Chondrocyte (in vitro differentiated cells): ENCODE data around the gene MOCS1. TPM values are rescaled to one million over a fixed set of nuclear protein-coding genes. Genes with fewer than 3 reads are reported as not detected.

Experiments used
- DNase-seq: peaks from one replicate; pipeline ENCODE4 v3.0.0; 2021; ENCODE audit warnings: mixed read lengths, low spot score
- H3K27ac Mint-ChIP-seq: one replicate; pipeline ENCODE4 v1.8.0; 2021; ENCODE audit warnings: mild to moderate bottlenecking, moderate library complexity, mixed read lengths; ENCODE audit not compliant: unreplicated experiment
- H3K27me3 Mint-ChIP-seq: 2 replicates; pipeline ENCODE4 v1.8.0; 2021; ENCODE audit warnings: low read depth, mixed read lengths
- H3K36me3 Mint-ChIP-seq: 2 replicates; pipeline ENCODE4 v1.8.0; 2021; ENCODE audit warnings: low read depth, mixed read lengths
- H3K4me1 Mint-ChIP-seq: 2 replicates; pipeline ENCODE4 v1.8.0; 2021; ENCODE audit warnings: low read depth, mild to moderate bottlenecking, mixed read lengths
- H3K4me3 Mint-ChIP-seq: one replicate; pipeline ENCODE4 v1.8.0; 2021; ENCODE audit warnings: mild to moderate bottlenecking, moderate library complexity, mixed read lengths; ENCODE audit not compliant: unreplicated experiment
- H3K9me3 Mint-ChIP-seq: 2 replicates; pipeline ENCODE4 v1.8.0; 2021; ENCODE audit warnings: low read depth, mixed read lengths
- CTCF ChIP-seq: fragments of 200-600 bp; sonication (generic); IDR thresholded peaks from 2 replicates; pipeline ENCODE4 v1.5.0; 2021; ENCODE audit warnings: antibody characterized with exemption, mild to moderate bottlenecking, moderate library complexity
- total RNA-seq: library from RNA; stranded (reverse); gene quantifications from 3 replicates; pipeline ENCODE4 v1.2.1, GENCODE V29; 2021

MOCS1 gene
- total RNA-seq, 1 donor from 2014 or later, result 35.2 TPM

- Mint-ChIP-seq H3K4me3 (peak overlapping the region; percentile 29), H3K36me3 (peaks cover 12% of the 10 kb centered on the region), H3K9me3 (no peaks in the 10 kb centered on the region)
Observed at GRCh38 chr6:39930540-39930939, 3.7 kb downstream of the MOCS1 start.

GRCh38 chr6:39929733-39930461, 4.4 kb downstream of the MOCS1 start:
- Mint-ChIP-seq H3K4me3 (peak overlapping the region; percentile 29), H3K27ac (peak overlapping the region; percentile 85)
- DNase-seq, result no peak

More at GRCh38 chr6:39930540-39930939, 3.7 kb downstream of the MOCS1 start:
- no peaks in the 10 kb centered on the region for H3K27me3 Mint-ChIP-seq
- DNase-seq, result no peak
- H3K27ac Mint-ChIP-seq, result peak overlapping the region; percentile 85
- H3K4me1 Mint-ChIP-seq, result peaks cover 87% of the 10 kb centered on the region
- no peak for TF ChIP-seq CTCF

GRCh38 chr6:39929039-39929732, 5.1 kb downstream of the MOCS1 start:
- no peaks in the 10 kb centered on the region for H3K27me3 Mint-ChIP-seq
- H3K4me3 Mint-ChIP-seq, result no peak overlapping the region
- H3K36me3 Mint-ChIP-seq, result peaks cover 19% of the 10 kb centered on the region
- H3K27ac Mint-ChIP-seq, result peak overlapping the region; percentile 85
- no peak for TF ChIP-seq CTCF
- H3K4me1 Mint-ChIP-seq, result peaks cover 76% of the 10 kb centered on the region
- no peaks in the 10 kb centered on the region for H3K9me3 Mint-ChIP-seq
- no peak for DNase-seq

More at GRCh38 chr6:39929733-39930461, 4.4 kb downstream of the MOCS1 start:
- H3K4me1 Mint-ChIP-seq, result peaks cover 81% of the 10 kb centered on the region
- no peaks in the 10 kb centered on the region for H3K9me3 Mint-ChIP-seq
- peaks cover 17% of the 10 kb centered on the region for H3K36me3 Mint-ChIP-seq
- TF ChIP-seq CTCF, result no peak
- H3K27me3 Mint-ChIP-seq, result no peaks in the 10 kb centered on the region

GRCh38 chr6:39927159-39927558, 7.1 kb downstream of the MOCS1 start:
- Mint-ChIP-seq H3K36me3 (peaks cover 25% of the 10 kb centered on the region), H3K27ac (peak overlapping the region; percentile 59), H3K27me3 (no peaks in the 10 kb centered on the region), H3K9me3 (no peaks in the 10 kb centered on the region), H3K4me3 (no peak overlapping the region), H3K4me1 (peaks cover 58% of the 10 kb centered on the region)
- TF ChIP-seq CTCF, result no peak
- no peak for DNase-seq

- Mint-ChIP-seq H3K27me3 (no peaks in the 10 kb centered on the region), H3K9me3 (no peaks in the 10 kb centered on the region), H3K27ac (peak overlapping the region; percentile 59), H3K36me3 (peaks cover 28% of the 10 kb centered on the region), H3K4me3 (no peak overlapping the region), H3K4me1 (peaks cover 53% of the 10 kb centered on the region)
- TF ChIP-seq CTCF, result no peak
- no peak for DNase-seq
Observed at GRCh38 chr6:39926668-39927067, 7.6 kb downstream of the MOCS1 start.
